Endothelial cell (in vitro differentiated cells): ENCODE data around the gene DACH1. TPM values are rescaled to one million over a fixed set of nuclear protein-coding genes. Genes with fewer than 3 reads are reported as not detected.
A peak's percentile ranks its signal among the peaks of the same experiment; 100 is the strongest.

Source experiments
- DNase-seq: peaks from one replicate; pipeline ENCODE4 v3.0.0; 2021; ENCODE audit warnings: low spot score
- H3K27ac Mint-ChIP-seq: one replicate; pipeline ENCODE4 v1.8.0; 2021; ENCODE audit warnings: mixed read lengths, inconsistent platforms; ENCODE audit not compliant: unreplicated experiment
- H3K27me3 Mint-ChIP-seq: one replicate; pipeline ENCODE4 v1.8.0; 2021; ENCODE audit warnings: mild to moderate bottlenecking, moderate library complexity, mixed read lengths, inconsistent platforms; ENCODE audit not compliant: unreplicated experiment
- H3K36me3 Mint-ChIP-seq: one replicate; pipeline ENCODE4 v1.8.0; 2021; ENCODE audit warnings: mild to moderate bottlenecking, low read depth, mixed read lengths, inconsistent platforms; ENCODE audit not compliant: unreplicated experiment
- H3K4me1 Mint-ChIP-seq: one replicate; pipeline ENCODE4 v1.8.0; 2021; ENCODE audit warnings: mild to moderate bottlenecking, mixed read lengths, inconsistent platforms; ENCODE audit not compliant: unreplicated experiment
- H3K4me3 Mint-ChIP-seq: one replicate; pipeline ENCODE4 v1.8.0; 2021; ENCODE audit warnings: mild to moderate bottlenecking, mixed read lengths, inconsistent platforms; ENCODE audit not compliant: unreplicated experiment
- H3K9me3 Mint-ChIP-seq: one replicate; pipeline ENCODE4 v1.8.0; 2021; ENCODE audit warnings: mixed read lengths, inconsistent platforms; ENCODE audit not compliant: unreplicated experiment
- CTCF ChIP-seq: fragments of 200-600 bp; sonication (generic); IDR thresholded peaks from one replicate; pipeline ENCODE4 v1.5.0; 2021; ENCODE audit warnings: antibody characterized with exemption; ENCODE audit not compliant: unreplicated experiment
- total RNA-seq: library from RNA; stranded (reverse); fragmentation: NEBNext Ultra II Directional; extraction: Animal tissue kit (Norgen Biotek cat#: 25700); gene quantifications from one replicate; pipeline ENCODE4 v1.2.1, GENCODE V29; 2021; ENCODE audit not compliant: unreplicated experiment

Gene DACH1
- total RNA-seq, 1 donor from 2014 or later: 36.4 TPM

- TF ChIP-seq CTCF: no peak
- H3K4me3 Mint-ChIP-seq: no peak overlapping the region
Measured at GRCh38 chr13:71663431-71663830, 203.6 kb downstream of the DACH1 start.

GRCh38 chr13:71661921-71662320, 205.1 kb downstream of the DACH1 start:
- H3K9me3 Mint-ChIP-seq: no peaks in the 10 kb centered on the region
- TF ChIP-seq CTCF: no peak
- DNase-seq: no peak
- peak overlapping the region; percentile 31 for H3K27ac Mint-ChIP-seq
- peaks cover 5% of the 10 kb centered on the region for H3K4me1 Mint-ChIP-seq
- H3K27me3 Mint-ChIP-seq: peaks cover 3% of the 10 kb centered on the region
- no peaks in the 10 kb centered on the region for H3K36me3 Mint-ChIP-seq
- H3K4me3 Mint-ChIP-seq: no peak overlapping the region

More at GRCh38 chr13:71663431-71663830, 203.6 kb downstream of the DACH1 start:
- Mint-ChIP-seq H3K27ac (peak overlapping the region; percentile 2), H3K27me3 (peaks cover 3% of the 10 kb centered on the region), H3K9me3 (no peaks in the 10 kb centered on the region), H3K4me1 (peaks cover 5% of the 10 kb centered on the region), H3K36me3 (no peaks in the 10 kb centered on the region)
- no peak for DNase-seq

GRCh38 chr13:71659404-71659803, 207.6 kb downstream of the DACH1 start:
- H3K27me3 Mint-ChIP-seq: peaks cover 2% of the 10 kb centered on the region
- H3K36me3 Mint-ChIP-seq: no peaks in the 10 kb centered on the region
- no peak for DNase-seq
- TF ChIP-seq CTCF: no peak
- H3K4me1 Mint-ChIP-seq: peaks cover 5% of the 10 kb centered on the region
- no peaks in the 10 kb centered on the region for H3K9me3 Mint-ChIP-seq
- H3K4me3 Mint-ChIP-seq: no peak overlapping the region
- no peak overlapping the region for H3K27ac Mint-ChIP-seq

GRCh38 chr13:71645467-71645866, 221.5 kb downstream of the DACH1 start:
- no peak for DNase-seq
- no peaks in the 10 kb centered on the region for H3K36me3 Mint-ChIP-seq
- no peaks in the 10 kb centered on the region for H3K9me3 Mint-ChIP-seq
- H3K4me1 Mint-ChIP-seq: peaks cover 9% of the 10 kb centered on the region
- no peaks in the 10 kb centered on the region for H3K27me3 Mint-ChIP-seq
- TF ChIP-seq CTCF: no peak
- no peak overlapping the region for H3K27ac Mint-ChIP-seq
- no peak overlapping the region for H3K4me3 Mint-ChIP-seq

- no peak for DNase-seq
- H3K4me1 Mint-ChIP-seq: peaks cover 9% of the 10 kb centered on the region
- TF ChIP-seq CTCF: no peak
- no peaks in the 10 kb centered on the region for H3K36me3 Mint-ChIP-seq
- H3K9me3 Mint-ChIP-seq: no peaks in the 10 kb centered on the region
- H3K4me3 Mint-ChIP-seq: no peak overlapping the region
- H3K27me3 Mint-ChIP-seq: no peaks in the 10 kb centered on the region
- no peak overlapping the region for H3K27ac Mint-ChIP-seq
Measured at GRCh38 chr13:71644579-71644978, 222.4 kb downstream of the DACH1 start.
